ENCODE results near the gene ERCC4.

Gene ERCC4

DNA sequence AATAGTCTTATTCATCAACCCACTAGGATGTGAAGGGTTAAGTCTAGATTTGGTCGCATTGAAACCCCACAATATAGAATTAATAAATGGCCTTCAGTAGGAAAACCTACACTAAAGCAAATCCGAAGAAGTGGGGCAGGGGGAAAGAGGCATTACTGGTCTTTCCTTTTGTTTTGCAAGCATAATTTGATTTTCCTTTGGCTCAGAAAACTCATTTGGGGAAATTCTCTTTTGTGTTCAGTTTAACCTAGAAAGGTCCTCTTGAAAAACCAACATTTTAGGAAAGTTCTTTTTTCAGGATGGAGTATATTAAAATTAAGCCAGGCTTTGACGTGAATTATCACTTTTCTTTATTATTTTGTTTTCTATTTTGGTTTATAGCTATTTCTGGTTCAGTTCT is 31.7 kb downstream of the ERCC4 start:
- DNase-seq, result no peak

DNA sequence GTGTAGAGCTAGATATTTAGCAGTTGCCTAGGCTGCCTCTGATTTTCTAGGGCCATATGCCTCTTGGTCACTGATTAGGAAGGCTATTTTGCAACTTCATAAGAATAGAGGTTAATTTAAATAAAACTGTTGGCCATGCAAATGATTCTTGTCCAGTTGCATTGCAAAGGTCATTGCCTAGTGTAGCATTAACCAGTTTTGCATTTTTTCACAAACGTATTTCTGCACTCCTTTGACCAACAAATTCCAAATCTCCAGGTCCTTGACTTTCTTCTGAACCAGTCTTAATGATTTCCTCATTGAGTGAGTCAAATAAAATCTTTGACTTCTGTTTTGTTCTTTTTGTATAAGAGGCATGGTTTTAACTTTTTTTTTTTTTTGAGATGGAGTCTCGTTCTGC is 33.5 kb downstream of the ERCC4 start:
- DNase-seq, result no peak

DNA sequence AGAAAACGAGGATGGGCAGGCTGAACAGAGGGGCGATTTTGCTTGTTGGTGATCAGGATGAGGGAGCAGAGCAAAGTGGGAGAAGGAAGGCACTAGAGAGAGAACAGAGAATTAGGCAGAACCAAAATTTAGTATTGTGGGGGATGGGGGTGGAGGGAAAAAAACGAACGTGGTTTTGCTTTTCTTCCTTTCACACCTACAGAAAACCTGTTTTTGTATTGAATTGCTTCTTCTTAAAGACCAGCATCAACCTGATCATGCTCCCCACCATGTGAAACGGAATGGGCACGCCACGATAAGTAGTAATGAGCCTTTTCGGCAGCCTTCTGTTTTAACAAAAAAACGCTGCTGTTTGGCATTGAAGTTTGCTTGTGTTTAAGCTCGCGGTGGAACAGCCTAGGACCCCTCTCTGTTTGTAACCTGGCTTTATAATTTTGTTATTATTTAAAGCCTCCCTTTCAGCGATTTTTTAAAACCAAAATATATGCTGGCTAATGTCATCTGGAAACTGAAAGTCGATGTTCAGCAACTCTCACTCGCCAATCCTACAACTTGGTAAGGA is 36.8 kb downstream of the ERCC4 start:
- DNase-seq, result no peak

DNA sequence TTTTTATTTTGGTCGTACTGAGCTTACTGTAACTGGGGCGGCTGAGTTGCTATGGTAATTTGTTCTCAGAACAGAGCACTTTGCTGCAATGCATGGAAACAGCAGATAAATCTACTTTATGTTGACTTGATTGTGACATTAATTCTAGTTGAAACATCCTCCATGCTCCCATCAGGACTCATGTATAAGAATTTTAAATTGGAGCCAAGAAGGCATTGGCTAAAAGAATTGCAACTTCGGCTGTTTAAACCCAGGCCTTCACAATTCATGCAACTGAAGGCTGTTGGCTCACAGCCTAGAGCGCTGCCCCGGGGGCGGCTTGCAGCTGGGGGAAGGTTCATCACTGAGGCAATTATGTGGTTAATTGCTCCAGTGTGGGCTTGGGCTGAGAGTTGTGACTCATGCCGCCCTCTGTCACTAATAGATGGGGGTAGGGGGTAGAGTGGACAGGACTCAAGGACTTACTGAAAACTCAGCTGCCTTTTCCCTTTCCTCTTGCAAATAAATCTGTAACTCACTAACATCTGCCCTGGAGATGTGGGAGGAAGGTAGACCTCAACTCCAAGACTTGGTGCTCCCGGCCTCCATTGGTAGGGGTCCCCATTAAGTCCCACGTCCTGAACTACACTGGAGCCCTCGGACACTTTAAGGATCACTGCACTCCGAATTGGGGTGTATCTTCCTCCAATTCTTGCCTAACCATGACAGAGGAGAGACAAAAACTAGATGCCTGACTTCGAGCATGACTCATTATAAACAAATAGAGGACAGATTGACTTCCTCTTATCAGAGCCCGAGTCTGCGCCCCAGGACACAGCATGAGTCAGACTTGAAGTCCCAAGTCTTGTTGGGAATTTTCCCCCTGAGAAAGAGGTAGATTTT is 37.5 kb downstream of the ERCC4 start:
- no peak for DNase-seq

DNA sequence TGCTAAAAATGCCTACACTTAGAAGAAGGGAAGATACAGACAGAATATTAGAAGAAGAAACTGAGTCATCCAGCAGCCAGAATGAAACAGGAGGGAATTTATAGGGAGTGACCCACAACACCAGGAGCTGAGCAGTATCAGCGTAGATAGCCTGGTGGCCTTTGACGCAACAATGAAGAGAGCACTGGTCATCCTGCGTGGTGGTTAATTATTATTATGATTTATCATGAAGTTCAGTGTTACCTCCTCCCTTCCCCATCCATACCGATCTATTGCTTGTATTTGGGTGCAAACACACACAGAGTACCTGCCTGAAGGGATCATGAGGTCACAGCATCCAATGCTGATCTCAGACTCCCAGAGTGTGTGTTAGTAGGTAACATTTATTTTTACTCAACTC is 38.5 kb downstream of the ERCC4 start:
- DNase-seq, result no peak

DNA sequence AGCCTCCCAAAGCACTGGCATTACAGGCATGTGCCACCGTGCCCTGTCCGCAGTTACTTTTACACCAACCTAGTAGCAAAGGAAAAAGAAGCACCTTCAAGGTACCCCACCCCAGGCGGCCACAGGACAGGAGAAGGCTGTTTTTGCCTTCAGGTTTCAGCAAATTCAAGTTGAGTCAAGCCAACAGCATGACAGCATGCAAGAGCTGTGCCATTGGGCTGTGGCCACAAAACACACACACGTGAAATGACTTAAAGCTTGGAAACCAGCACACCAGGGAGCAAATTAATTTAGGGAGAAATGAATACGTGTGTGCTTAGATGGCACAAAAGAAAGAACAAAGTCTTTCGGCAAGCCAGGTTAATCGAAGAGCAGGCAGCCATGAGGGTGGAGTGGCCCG is 39.7 kb downstream of the ERCC4 start:
- no peak for DNase-seq

DNA sequence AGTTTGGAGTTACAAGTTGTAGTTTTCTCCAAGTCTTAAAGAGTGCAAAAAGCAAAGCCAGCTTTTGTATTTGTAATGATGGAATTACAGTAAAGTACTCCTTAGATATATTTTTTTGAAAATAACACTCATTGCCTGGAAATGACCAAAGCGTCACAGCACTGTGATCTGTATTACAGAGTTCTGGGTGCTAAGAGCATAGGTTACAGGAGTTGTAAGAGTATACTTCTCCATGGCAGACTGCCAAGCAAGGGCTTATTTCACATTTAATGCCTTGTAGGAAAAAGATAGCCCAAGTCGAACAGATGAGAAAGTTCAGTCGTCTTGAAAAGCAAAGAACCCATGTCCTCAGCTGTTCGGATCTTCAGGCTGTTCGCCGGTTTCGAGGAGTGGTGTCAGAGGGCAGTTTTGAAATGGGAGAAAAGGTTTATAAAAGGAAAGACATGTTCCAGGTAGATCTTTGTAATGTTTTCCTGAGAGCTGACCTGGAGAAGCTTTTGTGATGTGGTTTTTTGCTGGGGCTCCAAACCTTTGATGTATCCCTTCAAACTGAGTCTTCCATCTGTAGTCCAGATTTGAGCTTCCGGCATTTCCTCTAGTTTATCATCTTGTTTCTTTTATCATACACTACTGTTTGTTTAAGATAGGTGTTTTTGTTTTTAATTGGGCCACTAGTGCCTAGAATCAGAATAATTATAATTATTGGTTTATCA is 41.3 kb downstream of the ERCC4 start:
- no peak for DNase-seq

DNA sequence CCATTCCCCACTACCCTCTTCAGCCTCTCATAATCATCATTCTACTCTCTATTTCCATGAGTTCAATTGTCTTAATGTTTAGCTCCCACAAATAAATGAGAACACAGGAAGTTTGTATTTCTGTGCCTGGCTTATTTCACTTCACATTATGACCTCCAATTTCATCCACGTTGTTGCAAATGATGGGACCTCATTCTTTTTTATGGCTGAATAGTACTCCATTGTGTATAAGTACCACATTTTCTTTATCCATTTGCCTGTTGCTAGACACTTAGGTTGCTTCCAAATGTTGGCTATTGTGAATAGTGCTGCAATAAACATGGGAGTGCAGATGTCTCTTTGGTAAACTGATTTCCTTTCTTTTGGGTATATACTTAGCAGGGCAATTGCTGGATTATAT is 42.3 kb downstream of the ERCC4 start:
- DNase-seq, result no peak

GRCh38 chr16:13968835-13969234 is 48.9 kb downstream of the ERCC4 start:
- DNase-seq, result no peak

DNA sequence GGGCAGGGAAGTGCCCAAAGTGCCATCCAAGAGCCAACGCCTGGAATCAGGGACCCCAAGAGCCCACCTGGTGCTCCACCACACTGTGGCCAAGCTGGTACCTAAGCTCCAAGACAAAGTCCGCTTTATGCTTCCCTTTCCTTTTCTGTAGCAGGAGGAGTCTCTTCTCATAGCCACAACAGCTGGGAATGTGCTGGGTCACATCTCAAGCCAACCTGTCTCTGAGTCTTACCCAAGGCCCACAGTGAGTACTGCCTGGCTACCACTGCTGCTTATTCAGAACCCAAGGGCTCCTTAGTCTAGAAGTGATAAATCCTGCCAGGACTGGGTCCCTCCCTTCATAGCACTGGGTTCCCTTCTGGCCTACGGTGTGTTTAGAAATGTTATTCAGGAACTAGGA is 49.8 kb downstream of the ERCC4 start:
- DNase-seq, result no peak

- DNase-seq, result no peak
These were observed 50.9 kb downstream of the ERCC4 start for GRCh38 chr16:13970708-13971422.

DNA sequence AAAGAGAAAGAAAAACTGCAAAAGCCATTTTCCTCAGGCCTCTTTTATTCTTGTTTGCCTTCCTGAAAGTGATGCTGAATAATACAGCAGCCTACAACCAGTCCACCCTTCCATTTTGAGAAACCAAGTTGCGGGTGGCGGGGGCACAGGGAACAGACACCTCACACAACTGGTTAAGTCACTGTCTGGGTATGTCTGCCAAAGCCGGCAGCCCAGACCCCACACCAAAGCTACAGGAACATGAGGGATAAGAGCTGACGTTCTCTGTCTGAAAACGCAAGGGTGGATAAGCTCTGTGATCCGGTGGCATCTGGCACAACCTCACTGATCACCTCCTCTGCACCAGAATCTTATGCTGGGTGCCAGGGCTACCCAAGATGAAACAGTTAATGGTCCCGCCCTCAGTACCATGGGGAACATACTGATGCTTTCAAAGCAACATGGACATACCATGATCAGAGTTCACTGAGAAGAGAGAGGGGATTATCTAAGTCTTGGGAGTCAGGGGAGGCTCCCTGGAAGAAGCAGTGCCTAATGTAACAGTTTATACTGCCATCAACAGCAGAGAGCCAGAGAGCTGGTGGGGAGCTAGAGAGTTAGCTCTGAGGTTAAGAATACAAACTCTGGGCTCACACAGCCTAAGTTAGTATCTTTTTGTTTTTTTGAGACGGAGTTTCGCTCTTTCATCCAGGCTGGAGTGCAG is 53.5 kb downstream of the ERCC4 start:
- no peak for DNase-seq

DNA sequence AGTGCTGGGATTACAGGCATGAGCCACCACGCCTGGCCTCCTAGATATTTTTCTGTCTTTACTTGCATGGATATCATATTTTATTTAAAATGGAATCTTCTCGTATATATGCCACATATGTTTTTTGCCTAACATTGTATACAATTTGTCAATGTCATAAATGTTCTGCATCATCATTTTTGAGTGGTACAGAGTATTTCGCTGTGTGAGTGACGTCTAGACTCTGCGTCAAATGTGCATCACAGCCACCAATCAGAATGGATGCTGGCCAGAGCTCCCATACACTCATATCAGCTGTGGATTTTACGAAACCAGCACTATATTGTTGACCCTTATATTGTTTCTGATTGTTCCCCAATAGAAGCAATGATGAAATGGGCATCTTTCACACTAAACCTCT is 57.2 kb downstream of the ERCC4 start:
- no peak for DNase-seq

GRCh38 chr16:13982451-13982850 is 62.5 kb downstream of the ERCC4 start:
- DNase-seq, result no peak

DNA sequence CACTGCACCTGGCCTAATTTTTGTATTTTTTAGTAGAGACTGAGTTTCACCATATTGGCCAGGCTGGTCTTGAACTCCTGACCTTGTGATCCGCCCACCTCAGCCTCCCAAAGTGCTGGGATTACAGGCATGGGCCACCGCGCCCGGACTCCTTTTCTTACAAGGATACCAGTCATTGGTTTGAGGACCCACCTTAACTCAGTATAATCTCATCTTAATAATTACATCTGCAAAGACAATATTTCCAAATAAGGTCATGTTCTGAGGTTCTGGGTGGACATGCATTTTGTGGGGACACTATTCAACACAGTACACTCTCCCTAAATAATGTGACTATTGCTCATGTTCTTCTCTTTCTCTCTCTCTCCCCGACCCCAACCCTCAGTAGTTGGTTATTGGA is 63.7 kb downstream of the ERCC4 start:
- no peak for DNase-seq

- no peak for DNase-seq
These were observed 64.8 kb downstream of the ERCC4 start for GRCh38 chr16:13984794-13985193.

GRCh38 chr16:13988038-13988437 is 68.1 kb downstream of the ERCC4 start:
- no peak for DNase-seq

DNA sequence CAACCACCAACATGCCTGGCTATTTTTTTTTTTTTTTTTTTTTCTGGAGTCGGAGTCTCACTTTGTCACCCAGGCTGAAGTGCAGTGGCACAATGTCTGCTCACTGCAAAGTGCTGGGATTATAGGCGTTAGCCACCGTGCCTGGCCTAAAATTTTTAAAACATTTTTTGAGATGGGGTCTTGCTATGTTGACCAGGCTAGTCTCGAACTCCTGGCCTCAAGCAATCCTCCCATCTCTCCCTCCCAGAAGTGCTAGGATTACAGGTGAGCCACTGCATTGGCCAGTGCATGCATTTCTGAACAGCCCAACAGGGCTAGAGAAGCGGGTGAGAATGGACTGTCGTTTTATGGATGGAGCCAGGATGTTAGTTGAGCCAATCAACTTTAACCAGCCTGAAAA is 72.4 kb downstream of the ERCC4 start:
- DNase-seq, result no peak

GRCh38 chr16:13992976-13993375 is 73.0 kb downstream of the ERCC4 start:
- no peak for DNase-seq

DNA sequence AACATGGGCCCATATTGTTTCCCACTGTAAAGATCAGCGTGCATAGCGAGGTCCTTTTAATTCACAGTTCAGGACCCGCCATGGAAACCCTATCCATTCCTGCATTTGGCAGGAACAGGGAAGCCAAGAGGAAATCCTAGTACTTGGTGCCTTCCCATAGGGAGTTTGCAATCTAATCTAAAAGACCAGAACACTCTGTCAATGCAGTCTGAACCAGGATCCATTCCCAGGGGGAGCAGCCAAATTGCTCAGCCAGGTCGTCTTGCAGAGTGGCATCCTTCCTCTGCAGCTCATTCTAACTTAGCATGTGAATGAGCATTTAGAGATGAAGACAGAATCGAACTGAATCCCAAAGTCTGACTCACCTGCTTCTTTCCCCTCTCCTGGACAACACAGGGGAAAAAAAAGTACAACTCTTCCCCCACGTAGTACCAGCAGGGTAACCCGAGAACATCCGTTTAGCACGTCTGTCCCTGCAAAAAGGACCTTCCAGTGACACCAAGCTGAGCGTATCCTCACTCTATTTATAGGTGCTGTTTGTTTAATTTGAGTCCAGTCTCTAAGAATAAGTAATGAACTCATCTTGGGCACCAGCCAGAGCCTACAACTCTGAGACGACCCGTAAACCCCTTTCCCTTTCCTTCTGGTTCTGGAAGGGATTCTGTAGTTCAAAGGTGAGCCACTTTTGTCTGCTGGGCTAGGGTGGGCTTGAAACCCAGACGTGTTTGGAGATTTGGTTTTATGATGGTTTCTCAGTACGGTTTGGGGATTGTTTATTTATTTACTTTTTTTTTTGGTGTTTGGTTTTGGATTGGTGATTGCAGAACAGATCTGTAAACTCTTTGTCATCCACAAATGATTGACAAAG is 74.5 kb downstream of the ERCC4 start:
- no peak for DNase-seq

GRCh38 chr16:13995194-13995593 is 75.2 kb downstream of the ERCC4 start:
- DNase-seq, result no peak

DNA sequence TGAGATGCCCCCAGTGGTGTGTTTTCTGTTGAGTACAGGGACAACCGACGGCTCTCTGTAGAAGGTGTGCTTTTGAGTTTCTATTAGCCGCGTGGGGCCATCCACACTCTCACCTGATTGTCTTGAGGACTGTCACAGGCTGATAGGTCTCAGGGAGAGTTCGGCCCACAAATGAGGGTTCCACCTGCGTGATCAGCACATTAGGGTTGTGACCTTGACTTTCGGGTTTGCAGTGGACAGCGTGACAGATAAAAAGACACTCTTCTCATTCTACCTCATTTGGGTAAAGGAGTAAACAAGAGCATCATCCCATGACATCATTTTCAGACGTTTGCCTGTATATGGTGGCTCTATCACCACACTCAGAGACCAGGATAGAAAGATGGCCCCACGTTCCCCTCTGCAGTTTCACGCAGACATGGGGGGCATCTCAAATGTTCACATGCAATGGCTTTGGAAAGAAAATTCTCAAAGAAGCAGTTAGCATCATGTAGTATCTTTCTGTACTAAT is 76.9 kb downstream of the ERCC4 start:
- no peak for DNase-seq
